ENCODE measurements around the gene SLCO4A1.
"Not testable (repeated sequence)": the region's sequence is repeated elsewhere in the genome, so short reads cannot be mapped to it uniquely, and the experiment has no call there.

SLCO4A1 gene

DNA sequence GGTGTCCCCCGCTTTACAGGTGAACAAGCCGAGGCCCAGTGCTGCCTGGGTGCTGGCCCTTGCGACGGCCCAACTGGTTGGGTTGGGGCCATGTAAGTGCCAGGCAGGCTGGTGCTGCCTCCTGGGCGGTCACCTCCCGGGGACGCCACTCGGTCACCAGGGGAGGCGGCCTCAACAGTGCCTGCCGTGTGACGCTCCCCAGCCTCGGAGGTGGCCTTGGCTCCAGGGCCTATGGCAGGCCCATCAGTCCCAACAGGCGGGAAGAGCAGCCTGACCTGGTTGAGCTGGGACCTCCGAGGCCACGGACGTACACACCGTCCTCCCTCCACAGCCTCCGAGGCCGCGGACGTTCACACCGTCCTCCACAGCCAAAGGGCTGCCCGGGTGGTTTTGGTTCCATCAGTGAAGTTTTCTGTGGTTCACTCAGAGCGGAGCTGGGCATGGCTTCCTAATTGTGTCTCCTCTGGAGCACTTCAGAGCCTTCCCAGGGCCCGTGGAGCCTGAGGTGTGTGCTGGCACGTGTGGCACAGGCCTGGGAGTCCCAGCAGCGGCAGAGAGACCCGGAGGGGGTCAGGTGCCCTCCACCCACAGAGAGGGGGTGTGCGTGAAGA lies 19.3 kb upstream of the SLCO4A1 start:
- DNase-seq = no peak

DNA sequence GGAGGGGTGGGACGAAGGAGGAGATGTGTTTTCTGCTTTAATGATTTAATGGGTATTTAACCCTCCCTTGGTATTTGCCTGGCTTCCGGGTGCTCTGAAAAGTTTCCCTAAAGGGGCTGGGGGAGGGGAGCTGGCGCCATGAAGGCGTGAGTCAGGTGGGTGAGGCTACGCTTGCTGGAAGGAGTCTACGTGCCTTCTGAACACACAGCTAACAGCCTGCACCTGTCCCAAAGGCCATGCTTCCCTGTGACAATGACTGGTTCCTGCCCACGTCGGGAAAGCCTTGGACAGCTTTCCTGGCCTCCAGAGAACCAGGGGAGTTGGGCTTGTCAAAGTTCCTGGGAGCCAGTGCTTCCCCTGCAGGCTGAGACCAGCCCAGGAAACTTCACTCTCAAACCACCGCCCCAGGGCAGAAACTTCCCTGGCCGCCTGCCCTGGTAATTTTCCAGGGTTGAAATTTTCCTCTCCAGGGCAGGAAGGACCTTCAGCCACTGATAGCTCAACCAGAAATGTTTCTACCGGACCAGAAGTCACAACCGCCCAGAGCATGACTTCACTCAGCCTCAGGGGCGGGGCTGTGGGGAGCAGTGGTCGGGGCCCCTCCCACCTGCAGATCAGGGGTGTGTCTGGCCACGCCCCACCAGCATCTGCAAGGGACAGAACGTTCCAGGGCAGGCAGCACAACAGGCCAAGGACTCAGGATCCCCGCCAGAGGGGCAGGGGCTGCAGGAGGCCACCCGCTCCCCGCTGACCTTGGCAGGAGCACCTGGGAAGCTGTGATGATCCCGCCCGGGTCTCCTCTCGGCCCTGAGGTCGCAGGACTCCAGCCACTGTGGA lies 18.6 kb upstream of the SLCO4A1 start:
- no peak for DNase-seq

DNA sequence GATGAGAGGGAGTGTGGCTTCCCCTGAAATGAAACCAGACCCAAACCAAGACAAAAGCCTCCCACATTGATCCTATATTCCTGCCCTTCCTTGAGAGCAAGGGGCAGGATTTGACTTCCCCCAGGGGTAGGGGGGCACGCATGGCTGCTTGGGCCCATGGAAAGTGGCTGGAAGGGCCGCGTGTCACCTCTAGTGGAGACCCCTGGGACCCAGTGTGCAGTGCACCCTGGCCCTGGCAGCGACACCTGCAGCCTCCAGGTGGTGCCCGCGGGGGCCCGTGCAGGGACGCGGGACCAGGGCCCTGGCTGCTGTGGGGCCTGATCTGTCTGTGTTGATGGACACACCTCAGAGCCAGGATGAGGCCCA lies 18.0 kb upstream of the SLCO4A1 start:
- DNase-seq = no peak

DNA sequence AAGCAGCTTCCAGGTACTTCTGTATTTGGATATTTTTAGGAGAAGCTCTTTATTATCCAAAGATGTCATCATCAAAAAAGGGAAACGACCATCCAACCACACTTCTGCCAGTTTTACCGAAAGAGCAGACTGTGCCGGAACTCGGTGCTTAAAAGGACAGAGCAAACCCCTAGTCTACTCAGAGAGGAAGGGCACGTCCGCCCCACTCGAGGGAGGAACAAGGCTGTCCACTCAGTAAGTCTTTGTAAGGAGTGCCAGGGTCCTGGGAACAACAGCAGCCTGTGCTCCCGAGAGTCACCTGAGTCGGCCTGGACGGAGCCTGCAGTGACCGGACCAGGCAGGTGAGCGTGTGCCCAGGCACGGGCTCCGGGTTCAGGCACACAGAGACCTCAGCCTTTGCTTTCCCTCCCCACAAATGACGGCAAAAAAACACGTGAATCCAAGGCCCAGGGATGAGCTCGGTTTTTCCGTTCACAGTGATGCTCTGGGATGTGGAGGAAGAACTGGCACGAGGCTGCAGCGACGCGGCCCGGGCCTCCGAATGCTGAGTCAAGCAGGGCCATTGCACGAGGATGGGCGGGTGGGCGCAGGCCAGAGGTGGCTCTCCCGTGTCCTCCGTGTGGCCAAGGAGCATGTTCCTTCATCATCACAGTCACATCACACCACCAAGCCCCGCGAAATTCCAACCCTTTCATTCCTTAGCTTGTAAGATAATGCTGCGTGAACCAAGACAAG lies 17.4 kb upstream of the SLCO4A1 start:
- DNase-seq = no peak

DNA sequence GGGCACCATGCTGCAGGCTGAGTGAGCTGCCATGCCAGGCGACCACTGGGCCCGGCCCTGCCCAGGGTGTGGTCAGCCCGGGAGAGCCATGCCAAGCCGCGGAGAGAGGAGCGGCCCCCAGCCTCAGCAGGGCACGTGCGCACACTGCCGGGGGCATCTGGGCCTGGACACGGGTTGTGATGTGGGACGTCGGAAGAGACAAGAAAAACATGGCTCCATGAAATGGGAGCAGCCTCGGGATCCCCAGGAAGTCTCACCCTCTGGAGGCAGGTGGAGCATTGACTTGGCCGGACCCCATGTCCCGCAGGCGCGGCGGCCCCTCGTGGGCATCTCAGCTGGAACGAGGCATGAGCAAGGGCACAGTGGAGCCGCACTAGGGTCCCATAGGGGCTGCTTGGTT lies 16.8 kb upstream of the SLCO4A1 start:
- DNase-seq = no peak

DNA sequence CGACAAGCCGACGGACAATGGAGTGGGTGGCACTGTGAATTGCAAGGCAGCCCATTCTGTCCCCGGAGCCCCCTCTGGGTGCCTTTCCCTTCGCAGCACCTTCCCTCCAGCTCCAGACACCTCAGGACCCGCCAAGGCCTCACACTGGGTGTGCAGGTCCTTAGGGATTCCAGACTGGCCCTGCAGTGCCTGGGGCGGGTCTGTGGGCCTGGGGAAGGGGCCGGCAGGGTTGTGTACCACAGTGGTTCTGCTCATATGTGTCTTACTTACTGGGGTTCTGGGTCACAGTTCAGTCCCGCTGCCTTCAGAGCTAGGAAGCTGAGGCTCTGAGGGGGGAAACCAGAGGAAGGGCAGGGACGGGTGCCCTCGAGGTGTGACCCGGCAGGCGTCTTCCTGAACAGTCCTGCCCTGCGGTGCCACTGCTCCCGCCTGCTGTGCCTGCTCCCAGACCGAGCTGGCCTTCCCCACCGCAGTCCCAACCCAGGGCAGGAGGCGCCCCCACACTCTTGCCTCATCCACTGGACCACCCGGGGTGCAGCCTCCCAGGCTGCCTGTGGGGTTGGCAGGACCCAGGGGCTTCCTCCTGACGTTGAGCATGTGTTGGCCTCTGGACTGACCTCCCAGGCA lies 16.3 kb upstream of the SLCO4A1 start:
- DNase-seq = no peak

DNA sequence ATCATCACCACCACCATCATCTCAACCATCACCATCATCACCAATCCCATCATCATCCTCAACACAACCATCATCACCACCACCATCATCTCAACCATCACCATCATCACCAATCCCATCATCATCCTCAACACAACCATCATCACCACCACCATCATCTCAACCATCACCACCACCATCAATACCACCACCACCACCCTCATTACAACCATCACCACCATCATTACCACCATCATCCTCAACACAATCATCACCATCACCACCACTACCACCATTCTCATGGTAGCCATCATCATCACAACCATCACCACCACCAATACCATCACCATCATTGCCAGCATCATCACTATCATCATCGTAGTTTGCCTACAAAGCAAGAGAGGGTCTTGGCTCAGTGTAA lies 14.9 kb upstream of the SLCO4A1 start:
- DNase-seq = not testable (repeated sequence)

DNA sequence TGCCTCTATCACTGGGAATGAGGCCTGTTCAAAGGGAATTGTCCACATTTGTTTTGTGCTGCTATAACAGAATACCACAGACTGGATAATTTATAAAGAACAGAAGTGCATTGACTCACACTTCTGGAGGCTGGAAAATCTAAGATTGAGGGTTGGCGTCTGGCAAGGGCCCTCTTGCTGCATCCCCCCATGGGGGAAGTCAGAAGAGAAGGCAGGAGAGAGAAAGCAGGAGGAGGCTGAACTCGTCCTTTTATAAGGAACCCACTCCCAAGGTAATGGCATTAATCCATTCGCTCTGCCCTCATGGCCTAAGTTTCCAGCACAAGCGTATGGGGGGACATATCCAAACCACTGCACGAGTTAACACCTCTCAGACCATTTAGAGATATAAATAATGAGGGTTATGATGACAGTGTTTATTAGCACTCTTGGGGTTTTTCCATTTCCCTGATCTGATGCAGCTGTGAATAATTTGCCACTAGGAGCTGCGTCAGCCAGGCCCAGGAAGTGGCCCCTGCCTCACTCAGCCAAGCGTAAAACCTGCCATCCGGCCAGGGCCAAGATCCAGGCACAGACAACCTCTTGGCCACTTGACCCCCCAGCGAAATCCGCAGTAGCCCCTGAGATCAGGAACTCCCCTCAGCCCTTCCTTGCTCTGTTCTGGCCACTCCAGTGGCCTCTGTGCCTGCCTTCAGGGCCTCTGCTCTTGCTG lies 14.2 kb upstream of the SLCO4A1 start:
- no peak for DNase-seq

DNA sequence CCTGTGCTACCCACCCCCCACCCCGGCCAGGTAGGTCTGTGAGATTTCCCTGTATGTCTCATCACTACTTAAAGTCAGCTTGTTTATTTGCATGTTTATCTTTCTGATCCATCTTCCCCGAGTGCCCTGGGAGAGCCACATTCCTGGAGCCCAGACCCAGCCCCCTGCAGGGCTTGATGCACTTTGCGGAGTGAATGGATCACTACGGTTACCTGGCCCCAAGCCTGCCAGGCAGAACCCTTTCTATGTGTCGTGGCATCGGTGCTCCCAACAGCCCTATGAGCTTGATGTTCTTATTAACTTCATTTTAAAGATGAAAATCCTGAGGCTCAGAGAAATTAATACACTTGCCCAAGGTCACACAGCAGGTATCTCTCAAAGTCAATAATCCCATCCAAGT lies 13.6 kb upstream of the SLCO4A1 start:
- DNase-seq = no peak

DNA sequence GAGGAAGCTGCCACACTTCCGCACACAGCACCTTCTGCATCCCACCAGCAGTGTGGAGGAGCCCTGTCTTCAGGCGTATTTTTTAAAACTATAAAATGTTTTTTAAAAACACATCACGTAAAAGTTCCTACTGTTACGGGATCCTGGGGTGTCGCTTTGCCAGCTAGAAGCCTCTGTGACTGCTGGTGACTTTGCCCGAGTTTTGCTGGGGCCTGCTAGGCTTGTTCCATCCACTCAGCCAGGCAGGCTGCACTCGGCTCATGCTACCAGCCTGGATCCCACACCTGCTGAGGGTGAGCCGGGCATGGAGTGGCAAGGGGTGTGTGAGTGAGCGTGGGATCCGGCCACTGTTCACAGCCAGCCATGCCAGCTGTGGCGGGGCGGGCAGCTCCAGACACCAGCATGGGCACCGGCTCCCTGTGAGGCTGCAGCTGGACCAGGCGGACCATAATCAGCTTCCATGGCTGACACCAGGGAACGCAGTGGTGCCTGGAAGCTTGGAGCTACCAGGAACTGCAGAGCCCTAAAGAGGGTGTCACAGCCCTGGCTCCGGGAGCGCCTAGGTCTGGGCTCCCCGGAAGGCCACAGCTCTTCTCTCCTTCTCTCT lies 12.3 kb upstream of the SLCO4A1 start:
- no peak for DNase-seq

DNA sequence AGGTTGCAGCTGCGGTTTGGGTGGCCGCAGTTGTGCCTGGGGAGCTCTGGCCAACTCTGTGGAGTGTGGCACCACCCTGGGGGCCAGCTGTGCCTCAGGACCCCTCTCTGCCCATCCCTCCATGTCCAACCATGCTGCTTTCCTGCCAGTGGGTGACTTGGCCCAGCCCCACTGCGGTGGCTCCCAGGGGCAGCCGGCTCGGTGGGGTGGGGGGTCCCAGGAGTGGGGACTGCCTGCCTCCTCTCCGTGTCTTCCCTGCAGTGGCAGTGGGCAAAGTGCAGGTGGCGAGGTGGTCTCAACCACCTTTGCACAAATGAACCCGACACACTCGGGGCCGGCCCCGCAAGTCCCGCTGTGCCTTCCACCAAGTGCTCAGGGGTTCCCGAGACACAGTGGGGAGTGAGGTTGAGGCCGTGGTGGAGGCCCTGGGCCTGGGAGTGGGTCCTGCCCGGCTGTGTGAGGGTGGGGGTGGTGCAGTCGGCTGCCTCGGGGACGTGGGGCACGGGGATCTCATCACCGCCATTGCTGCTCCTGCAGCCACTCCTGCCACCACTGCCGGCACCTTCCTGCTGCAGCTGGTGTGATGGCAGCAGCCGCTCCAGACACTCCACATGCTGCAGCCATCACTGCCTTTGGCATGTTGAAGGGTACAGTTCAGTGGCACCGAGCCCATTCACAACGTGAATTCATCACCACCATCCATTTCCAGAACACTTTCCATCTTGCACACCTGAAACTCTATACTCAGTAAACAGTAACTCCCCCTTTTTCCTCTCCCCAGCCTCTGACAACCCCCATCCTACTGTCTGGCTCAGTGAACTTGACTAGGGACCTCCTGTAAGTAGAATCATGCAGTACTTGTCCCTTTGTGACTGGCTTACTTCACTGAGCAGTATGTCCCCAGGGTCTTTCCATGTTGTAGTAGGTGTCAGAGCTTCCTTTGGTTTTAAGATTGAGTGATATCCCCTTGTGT lies 10.7 kb upstream of the SLCO4A1 start:
- peak; percentile 82 for DNase-seq

DNA sequence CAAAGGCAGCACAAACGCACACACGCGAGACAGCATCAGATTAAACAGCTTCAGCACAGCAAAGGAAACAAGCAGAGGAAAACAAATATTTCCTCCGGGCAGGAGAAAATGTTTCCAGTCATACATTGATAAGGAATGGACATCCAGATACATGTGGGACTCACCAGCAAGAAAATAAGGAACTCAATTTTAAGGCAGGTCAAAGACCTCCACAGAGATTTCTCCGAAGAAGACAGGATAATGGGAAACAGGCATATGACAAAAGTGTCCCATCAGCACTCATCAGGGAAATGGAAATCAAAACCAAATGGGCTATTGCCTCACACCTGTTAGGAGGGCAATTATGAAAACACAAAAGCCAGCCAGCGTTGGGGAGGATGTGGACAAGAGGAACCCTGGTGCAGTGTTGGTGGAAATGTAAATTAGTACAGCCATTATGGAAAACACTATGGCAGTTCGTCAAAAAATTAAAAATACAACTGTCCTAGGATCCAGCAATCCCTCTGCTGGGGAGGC lies 9.7 kb upstream of the SLCO4A1 start:
- no peak for DNase-seq

DNA sequence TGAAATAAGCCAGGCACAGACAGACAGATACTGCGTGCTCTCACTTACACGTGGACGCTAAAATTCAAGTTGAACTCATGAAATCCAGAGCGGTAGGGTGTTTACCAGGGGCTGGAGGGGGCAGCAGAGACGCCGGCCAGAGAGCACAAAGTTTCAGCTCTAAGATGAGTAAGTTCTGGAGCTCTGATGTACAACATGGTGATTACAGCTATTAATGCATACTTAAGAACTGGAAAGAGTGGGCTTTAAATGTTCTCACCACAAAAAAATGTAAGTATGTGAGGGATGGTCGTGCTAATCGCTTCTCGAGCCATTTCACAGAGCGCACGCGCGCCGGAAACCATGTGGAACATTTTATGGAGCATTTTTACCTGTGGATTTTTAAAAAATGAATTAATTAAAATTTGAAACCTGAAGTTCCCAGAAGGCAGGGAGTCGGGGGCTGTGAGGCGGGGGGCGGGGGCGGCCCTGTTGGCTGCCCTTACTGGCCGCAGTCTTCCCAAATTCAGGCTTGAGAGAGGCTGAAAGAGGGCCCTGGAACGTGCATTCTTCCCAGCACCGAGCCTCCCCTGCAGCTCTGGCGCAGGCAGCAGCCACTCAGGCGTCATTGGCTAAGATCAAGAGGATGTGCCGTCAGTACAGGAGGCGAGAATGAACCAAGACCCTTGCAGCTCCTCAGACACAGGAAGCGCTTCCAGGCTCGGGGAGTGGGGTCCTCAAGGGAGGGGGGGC lies 8.5 kb upstream of the SLCO4A1 start:
- DNase-seq = no peak

DNA sequence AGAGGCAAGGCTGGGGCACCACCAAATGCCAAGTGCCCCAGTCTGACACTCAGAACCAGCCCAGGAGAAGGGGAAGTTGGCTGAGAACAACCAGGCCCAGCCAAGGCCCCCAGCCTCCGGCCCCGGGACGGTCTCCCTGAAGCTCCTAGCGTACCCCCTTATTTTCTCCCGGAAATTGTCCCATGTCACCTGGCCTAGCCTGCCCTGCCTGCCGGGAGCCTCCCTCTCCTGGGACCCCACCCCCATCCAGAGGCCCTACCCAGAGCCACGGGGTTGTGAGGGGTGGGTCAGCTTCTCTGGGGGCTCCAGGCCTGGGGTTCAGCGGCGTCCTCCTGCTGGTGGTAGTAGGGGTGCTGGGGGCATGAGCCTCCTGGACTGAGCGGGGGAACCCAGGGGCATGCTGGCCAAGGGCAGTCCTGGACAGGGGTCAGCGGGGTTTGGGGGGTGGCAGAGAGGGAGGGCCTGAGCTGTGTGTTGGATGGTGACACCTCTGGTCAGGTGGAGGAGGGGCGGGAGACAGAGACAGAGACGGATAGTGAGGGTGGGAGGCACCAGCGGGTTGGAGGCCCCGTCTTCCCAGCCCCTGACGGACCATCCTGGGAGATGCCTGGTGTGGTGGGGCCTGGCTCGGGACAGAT lies 7.9 kb upstream of the SLCO4A1 start:
- no peak for DNase-seq

DNA sequence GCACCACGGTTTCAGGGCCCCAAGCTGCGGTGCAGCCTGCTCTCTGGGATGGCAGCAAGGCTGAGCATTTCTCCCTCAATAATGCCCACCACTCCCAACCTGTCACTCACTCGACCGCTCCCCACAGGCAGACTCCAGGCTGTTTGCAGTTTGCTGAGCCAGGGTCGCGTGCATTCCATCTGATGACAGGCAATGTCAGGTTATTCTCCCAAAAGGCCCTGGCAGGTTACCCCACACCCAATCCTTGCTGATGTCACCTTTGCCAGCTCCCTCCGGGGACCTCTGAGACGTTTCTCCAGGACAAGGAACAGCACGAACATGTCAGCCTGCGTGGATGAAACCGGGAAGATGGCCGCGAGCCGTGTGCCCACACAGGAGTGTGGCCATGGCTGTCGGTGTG lies 7.1 kb upstream of the SLCO4A1 start:
- no peak for DNase-seq

DNA sequence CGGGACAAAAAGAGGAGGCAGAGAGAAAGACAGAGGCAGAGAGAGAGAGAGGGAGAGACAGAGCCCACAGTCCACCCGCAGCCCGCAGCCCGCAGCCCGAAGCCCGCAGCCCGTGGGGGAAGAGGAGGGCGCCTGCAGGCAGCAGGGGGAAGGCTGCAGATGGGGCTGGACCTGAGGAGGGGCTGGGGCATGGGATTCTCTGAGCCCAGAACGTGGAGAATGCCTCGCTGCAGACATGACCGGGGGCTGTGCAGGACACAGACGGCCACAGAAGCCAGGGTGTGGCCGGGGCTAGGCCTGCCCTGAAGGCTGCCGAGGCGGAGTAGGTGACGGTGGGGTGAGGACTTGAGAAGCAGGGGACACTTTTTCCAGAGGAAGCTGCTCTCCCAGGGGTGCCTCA lies 6.5 kb upstream of the SLCO4A1 start:
- DNase-seq = no peak

DNA sequence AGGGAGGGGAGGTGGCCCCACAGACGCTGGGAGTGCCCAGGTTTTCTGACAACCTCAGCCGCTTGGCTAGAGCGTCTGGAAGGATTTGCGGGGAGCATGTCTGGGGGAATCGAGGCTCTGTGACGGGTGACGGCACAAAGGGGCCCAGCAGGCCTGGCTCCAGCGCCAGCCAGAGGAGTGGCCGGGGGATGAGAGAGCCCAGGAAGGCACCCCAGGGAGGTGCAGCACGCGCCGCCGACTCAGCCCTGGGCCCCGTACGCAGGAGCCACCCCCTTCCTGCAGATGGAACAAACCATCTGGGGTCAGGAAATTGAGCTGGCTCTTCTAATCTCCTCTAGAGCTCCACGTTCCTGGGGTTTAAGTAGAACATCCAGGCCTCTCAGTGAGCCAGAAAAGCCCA lies 5.9 kb upstream of the SLCO4A1 start:
- no peak for DNase-seq

DNA sequence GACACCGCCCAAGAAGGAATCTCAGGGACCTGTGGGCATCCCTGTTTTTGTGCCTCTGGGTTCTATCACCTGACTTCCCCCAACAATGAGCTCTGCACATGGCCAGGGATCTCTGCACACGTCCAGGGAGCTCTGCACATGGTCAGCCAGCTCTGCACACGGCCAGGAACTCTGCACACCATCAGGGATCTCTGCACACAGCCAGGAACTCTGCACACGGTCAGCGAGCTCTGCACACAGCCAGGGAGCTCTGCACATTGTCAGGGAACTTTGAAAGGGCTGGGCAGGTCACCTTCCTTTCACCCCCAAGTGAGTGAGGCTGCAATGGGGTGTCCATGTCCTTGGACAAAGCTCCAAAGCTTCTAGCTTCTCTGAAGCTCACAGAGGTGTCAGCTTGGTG lies 5.2 kb upstream of the SLCO4A1 start:
- DNase-seq = no peak

DNA sequence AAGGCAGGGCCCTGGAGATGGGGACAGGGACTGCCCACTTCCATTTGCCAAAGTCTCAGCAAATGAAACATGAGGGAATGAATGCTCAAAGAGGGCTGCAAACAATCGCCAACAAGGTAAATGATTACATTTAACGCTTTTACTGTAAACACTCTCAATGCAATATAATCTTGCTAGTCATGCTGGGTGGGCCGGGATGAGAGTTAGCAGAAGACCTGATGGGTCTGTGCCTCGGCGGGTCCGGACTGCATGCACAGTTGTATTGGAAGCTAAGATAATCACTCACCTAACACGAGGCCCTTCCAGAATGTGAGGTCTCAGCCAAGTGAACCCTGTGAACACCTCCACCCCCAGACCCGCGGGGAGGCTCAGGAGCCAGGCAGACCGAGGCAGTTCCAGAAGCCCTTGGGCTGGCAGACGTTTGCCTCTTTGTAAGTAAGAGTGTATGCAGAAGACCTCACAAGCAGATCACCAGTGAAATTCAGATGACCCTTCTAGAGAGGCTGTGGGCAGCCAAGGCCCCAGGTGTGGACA lies 4.7 kb upstream of the SLCO4A1 start:
- no peak for DNase-seq
